HG02973 (cell line): ENCODE measurements around the gene AFTPH.

Source experiments
- ATAC-seq: cut with Tn5 transposase; IDR thresholded peaks from one replicate; pipeline ENCODE4 v1.9.1; 2021; ENCODE audit warnings: moderate library complexity; ENCODE audit not compliant: unreplicated experiment

AFTPH gene

DNA sequence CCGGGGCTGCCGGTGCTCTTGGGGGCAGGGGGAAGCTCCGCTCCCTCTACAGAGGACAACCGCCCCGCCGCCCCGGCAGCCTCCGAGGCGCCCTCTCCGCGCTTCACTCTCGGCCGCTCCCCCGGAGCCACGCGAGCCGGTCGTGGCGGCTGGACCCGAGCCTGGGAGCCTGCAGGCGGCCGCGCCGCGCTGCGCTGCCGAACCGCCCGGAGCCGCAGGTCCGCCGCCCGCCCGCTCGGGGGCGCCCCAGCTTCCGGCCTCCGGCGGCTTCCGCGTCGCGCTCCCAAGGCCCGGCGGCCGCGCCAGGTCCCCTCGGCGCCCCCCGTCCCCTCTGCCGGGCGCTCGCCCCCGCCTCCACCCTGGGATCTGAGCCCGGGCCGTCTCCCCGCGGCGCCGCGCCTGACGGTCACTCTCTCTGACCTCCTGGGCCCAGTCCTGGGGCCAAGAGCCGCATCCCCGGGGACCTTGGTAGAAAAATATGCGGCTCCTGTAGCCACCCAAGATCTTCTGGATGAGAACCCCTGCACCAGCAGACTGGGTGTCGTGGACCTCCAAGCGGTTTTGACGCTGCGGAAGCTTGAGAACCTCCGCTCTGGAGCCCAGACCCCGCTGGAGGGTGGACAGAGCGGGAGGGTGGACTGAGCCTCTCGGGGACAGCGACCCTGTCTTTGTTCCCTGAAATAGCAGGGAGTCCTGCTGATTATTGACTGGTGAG, 85.3 kb downstream of the AFTPH start:
- peak; percentile 28 for ATAC-seq

DNA sequence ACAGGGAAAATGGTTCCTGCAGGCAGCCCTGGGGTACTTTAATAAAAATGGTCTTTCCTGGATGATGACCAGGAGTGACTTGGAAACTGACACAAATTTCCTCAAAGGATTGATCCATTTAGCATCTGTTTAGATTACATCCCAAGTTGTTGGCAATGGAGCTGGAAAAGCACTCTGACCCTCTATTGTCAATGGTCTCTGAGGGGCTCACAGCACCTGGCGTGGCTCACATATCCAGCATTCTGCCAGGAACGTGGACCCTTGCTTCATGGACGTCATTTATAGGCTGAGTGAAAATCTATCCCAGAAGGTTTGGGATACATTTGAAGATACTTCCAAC, 85.8 kb downstream of the AFTPH start:
- no peak for ATAC-seq

DNA sequence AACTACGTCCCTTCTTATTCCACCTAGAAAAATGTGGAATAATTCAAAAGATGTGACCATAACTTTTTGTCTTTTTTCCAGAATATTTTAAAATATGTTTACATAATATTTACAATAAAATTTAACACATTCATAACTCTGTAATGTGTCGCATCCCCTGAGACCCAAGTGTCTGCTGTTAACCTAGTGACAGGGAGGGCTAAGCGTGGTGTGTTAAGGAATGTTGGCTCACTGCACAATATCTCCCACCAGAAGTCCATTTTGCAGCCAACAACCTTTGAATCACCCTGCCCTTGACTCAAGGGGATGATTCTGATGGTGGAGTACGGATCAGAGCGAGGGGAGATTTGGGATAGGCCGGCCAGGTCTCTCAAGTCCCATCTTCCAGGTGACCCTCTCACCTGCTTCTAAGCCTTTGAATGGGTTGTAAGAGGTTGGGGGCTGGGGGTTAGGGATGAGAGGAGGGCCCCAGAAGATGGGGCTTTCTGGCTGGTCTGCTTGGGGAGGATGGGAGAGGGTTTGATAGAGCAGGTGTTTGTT, 86.3 kb downstream of the AFTPH start:
- ATAC-seq = no peak

DNA sequence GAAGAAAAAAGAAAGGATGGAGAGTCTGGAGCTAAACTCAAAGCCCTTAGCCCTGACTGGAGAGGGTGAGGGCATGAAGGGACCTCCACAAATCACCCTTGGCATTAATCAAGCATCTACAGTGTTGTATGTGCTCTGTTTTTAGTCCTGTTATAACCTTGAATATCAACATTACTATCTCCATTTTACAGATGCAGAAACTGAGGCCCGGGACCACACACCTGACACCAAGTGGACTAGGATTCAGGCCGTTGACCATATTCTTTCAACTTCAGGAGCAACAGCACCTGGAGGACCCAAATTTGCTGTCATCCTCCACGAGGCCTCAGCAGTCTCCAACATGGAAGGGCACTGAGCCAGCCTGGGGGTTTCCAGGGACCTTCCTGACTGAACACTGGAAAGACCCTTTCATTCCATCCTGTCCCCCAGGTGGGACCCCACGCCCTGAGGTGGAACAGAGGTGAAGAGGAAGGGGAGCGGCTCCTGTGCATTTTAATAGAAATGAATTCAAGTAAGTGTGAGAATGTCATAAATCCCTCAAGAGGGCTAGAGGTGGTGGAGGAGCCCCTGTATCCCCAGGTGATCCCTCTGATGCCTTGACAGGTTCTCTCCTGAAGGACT, 88.6 kb downstream of the AFTPH start:
- ATAC-seq = no peak

DNA sequence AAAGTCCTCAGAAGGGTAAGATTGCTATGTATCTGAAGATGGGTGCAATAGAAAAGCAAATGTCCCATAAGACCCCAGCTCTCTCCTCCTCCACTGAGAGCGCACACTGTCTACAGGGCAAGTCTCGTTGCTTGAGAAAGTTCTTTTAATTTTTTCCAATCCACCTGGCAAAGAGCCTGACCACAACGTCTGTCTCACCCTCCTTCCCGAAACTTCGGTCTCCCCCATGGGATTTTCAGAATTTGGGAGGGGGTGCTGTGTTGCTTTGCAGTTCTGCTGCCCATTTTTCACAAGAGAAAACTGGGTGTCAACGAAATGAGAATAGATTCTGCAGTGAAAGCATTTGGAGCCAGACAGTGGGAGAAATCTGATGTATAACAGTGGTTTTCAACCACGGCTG, 89.1 kb downstream of the AFTPH start:
- no peak for ATAC-seq

DNA sequence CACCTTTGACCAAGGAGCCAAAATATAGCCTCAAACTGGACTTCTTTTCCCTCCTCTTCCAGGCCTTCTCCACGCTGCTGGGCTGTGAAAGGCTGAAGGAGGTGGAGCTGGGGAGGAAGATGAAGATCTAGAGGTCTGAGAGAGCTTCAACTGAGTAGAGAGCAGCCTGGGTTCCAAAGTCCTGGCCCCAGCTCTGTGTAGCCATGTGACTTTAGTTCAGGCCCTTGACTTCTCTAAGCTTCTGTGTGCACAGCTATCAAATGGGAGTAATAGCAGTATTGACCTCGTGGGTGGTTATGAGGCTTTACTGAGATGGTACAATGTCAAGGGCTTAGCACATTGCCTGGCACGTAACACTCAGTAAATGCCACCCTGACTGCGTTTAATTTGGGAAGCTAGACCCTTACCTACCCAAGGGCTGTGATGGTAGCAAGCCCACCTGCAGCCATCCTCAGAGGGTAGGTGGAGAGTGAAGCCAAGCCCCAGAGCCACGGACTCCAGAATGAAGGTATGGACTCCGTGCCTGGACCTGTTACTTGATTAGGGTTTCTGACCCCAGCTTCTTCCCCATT, 91.2 kb downstream of the AFTPH start:
- no peak for ATAC-seq

DNA sequence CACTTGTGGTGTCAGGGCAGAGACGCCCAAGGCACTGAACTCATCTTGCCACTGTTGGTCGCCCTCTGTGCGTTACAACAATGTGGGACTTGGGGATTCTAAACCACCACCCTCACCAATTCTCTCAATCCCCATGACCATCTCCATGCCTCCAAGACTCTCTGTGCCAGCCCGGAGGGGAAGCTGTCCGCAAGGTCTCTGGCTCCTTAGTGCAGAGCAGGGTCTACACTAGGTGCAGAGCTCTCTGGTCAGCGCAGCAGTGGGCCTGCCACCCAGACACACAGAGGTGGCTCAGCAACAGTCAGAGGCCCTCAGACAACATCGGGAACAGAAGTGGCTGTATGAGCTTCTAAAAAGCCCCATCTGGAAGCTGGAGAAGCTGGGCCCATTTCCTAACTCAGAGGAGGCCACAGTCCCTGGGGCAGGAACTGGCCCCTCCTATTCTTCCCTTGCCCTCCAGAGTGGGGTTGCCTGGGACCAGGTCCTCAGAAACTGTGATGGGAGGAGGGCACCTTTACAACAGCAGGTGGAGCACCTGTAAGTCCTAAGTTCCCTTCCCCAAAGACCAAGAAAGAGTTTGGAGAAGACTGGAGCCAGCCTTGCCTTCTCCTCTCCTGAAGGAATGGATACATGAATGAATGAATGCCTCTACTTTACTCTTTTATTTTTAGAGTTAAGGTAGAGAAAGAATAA, 91.9 kb downstream of the AFTPH start:
- no peak for ATAC-seq

DNA sequence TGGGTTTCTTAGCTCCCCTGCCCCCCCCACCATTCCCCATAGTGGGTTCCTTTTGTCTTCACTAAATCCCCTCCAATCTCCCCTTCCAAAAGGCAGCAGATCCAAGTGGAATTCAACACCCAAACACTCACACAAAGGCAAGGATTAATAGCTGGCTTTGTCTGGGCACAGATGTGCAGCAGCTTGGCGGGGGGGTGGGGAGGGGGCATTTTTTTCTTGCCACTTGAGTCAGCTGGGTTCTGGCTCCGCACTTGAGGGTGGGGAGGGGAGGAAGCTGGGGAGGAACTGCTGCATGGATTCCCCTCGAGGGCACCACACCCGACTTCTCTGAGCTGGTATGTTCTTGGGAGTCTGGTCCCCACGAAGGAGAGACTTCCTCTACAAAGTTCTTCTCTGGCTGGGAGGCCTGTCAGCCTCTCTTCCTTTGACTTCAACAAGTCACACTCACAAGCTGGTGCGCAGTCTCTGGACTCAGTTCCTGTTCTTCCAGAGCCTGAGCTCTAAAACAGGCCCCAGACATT, 93.6 kb downstream of the AFTPH start:
- no peak for ATAC-seq

DNA sequence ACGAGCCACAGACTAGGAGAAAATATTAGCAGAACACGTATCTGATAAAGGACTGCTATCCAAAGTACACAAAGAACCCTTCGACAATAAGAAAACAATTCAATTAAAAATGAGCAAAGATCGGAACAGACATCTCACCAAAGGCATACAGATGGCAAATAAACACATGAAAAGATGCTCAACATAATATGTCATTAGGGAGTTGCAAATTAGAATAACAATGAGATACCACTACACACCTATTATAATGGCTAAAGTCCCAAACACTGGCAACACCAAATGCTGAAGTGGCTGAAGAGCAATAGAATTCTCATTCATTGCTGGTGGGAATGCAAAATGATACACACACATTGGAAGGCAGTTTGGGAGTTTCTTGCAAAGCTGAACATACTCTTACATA, 96.5 kb downstream of the AFTPH start:
- ATAC-seq = no peak

DNA sequence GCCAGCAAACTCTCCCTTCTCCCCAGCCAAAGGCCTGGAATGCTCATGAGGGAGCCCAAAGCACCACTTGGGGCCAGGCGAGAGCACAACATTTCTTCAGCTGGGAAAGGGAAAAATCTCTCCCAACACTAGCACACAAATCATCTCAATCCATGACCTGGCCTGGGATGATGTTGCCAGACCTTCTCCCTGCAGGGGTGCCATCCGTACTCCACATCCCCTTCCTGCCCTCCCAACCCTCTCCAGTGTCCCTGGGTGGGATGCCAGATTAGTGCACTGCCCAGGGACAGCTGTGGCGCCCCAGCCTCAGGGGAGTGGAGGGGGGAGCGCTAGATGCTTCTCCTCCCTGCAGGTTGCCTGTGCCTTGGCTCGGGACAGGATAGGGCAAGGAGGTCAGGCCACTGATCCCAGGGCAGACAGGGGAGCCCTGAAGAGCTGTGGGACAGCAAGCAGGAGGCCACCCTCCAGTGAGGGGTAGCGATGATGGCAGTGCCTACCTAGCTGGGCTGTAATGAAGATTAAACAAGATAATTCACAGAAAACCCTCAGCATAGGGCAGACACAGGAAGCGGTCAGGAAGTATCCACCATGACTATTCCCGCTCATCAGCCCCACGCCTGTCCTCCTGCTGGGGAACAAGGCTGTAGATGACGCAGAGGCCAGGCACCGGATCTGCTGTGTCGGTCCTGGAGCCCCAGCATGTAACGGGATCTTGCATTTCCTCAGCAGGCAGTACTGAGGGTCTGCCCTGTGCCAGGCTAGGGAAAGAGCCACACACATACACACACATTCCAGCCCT, 98.5 kb downstream of the AFTPH start:
- ATAC-seq = no peak

DNA sequence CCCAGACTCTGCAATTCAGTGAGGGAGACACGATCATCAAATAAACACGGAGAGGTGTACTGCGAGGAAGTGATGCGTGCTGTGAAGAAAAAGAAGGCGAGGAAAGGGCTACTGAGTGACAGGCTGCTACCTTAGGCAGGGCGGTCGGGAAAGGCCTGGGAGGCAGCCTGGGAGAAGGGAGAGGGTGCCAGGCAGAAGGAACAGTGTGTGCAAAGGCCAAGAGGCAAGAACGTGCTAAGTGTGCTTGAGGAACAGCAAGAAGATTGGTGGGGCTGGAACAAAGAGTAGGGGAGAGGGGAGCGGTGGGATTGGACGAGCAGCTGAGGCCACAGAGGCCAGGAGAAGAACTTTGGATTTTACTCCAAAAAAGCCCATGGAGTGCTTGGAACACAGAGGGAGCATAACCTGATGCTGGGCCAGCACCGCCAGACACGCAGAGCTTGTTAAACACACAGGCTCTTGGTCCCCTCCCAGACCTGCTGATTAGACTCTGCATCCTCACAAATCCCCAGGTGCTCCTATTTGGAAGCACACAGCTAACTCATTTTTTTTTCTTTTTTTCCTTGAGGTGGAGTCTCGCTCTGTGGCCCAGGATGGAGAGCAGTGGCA, 99.2 kb downstream of the AFTPH start:
- ATAC-seq = no peak

DNA sequence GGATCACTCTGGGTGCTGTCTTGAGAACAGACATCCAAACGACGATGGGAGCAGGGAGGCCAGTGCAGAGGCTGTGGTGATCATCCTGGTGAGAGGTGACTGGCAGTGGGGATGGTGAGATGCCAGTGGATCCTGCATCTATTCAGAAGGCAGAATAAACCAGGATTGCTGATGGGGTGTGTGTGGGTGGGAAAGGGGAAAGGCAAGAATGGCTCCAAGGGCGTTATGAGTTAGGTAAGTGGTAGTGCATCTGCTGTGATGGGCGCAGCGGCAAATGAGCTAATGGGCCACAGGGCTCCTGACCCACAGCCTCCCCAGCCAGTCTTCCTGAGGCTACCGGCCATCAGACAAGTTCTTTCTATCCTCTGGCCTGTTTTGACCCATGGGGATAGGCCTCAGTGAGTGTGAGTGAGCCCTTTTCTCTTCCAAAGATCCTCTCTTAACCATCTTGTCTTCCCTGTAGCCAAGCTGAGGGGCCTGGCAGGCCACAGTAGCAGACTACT, 100.0 kb downstream of the AFTPH start:
- no peak for ATAC-seq

DNA sequence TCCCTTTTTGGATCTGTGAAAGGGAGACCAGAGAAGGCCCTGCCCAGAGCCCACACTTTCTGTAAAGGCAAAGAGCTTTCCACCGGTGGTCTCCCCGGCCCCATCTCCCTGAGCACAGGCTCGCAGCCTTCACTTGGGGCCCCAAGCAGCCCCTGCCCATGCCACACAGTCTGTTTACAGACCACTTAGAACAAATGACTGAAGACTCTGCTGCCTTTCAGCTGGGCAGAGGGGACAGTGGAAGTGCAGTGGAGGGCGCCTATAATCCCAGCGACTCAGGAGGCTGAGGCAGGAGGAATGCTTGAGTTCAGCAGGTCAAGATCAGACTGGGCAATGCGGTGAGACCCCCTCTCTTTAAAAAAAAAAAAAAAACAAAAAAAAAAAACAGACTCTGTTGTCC, 100.7 kb downstream of the AFTPH start:
- ATAC-seq = no peak

DNA sequence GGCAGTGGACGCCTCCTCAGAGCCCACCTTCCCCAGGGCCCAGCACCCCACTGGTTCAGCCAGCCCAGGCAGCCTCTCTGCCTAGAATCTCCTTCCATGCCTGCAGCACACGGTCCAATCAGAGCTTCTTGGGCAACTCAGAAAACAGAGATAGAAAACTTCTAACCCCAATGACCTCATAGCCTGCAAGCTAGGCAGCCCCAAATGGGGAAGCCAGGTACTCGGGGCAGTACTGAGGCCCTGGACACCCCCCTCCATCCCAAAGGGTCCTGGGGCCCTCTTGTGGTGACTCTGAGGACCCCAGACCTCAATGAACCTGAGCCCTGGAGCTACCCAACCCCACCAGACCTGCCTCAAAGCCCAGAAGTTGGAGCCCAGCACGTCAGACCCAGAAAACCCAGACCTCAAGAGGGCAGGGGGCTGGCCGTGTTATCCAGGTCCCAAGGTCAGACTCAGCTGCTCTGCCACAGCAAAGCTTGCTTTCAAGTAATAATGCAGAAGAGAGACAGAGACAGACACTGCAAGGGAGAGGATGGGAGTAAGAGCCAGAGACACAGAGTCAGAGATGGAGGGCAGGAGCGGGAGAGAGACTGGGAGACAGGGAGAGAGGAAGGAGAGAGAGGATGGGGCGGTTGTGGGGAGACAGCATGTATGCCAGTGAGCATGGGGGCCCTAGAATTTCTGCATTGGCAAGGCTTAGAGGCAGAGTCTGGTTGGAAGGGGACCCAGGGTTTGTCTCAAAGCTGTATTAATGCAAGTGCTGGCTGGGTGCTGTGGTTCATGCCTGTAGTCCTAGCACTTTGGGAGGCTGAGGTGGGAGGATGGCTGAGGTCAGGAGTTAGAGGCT, 101.4 kb downstream of the AFTPH start:
- no peak for ATAC-seq

DNA sequence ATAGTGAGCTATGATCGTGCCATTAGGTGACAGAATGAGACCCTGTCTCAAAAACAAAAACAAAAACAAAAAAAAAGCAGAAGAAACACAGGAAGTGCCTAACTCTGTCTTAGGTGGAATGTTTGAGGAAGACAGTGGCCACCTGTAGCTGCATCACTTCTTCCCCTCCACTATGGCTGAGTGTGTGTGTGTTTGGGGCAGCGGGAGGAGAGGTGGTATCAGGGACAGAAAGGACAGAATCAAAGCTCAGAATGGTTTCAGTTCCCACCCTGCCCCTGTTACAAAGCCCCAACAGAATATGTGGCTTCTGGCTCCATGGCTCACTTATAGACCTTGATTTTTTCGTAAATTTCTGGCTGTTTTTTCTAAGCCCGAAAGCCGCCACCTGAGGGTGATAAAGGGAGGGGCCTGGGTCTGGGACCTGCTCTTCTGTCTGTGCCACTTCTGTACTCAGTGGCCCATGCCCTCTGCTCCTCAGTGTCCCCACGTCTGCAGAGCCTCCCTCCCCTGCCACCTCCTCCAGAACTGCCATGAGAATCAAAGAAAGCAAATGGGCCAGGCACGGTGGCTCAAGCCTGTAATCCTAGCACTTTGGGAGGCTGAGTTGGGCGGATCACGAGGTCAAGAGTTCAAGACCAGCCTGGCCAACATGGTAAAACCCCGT, 102.2 kb downstream of the AFTPH start:
- ATAC-seq = no peak

DNA sequence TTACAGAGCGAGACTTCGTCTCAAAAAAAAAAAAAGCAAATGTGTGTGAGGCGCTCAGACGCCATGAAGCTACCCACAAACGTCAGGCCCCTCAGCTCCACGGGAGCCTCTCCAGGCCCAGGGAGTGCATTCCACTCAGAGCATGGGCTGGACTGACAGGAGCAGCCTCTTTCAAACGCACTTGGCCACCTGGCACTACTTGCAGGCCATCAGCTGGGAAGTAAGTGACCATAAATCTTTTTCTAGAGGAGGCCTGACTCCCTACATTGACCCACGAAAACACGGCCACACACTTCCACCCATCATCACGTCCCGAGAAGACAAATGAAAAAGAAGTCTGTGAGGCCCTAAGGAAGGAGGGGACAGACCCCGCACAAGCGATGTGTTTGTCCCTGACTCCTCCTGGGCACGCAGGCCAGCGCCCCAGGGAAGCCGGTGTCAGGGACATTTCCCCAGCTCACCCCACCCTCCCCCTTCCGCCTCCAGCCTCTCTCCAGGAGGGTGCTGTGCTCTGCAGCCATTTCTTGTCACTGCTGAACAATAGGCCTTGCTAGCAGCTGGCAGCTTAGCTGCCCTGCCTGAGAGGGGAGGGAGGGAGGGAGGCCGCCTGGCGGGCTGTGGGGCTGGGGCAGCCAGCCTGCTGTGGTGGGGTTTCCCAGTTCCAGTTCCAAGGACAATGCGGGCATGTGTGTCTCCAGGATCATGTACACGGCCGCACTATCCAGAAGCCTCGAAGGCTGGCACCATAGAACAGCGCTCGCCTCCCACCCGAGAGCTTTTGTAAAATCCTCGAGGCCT, 103.0 kb downstream of the AFTPH start:
- ATAC-seq = no peak

DNA sequence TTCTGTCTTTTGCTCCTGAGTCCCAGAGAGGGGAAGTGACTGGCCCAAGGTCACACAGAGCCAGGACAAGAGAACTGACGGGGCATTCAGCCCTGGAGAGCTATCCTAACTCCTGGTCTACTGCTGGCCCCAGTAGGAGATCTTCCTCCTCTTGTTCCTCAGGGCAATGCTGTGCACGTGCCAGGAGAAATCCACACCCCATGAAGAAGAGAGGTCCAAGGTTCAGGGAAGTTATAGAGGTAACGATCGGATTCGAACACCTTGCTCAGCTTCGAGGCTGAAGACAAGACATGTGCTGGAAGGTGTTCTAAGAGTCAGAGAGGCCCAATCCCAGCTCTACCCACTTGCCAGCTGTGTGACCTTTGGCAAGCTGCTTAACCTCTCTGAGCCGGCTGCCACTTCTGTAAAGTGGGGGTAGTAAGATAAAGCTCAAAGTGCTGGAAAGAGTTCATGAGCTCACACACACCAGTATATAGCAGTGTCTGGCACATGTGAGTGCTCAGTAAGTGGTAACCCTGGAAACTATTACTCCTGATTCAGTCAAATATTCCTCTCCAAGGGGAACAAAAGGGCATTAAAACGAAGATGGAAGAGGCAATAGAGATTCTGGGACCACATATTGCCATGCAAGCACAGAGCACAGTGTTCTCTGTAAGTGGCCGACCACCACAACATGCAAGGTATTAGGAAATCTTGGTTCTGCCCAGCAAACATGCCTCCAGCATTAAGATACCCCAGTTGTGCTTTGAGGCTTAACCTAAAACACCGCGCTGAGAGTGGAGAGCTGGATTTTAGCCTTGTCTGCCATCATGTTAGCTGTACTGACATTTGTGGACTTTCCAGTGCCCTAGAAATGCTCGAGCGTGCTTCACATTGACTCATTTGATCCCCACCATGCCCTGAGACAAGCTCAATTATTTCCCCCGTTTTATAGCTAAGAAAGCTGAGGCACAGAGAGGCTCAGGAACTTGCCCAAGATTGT, 104.0 kb downstream of the AFTPH start:
- no peak for ATAC-seq
